NCI-H2171 (cell line): Measurements from ENCODE around the gene C16orf74.

Experiments
- DNase-seq: peaks from one replicate; lab custom pipeline; 2025; lab: John Stamatoyannopoulos, UW

Gene C16orf74

DNA sequence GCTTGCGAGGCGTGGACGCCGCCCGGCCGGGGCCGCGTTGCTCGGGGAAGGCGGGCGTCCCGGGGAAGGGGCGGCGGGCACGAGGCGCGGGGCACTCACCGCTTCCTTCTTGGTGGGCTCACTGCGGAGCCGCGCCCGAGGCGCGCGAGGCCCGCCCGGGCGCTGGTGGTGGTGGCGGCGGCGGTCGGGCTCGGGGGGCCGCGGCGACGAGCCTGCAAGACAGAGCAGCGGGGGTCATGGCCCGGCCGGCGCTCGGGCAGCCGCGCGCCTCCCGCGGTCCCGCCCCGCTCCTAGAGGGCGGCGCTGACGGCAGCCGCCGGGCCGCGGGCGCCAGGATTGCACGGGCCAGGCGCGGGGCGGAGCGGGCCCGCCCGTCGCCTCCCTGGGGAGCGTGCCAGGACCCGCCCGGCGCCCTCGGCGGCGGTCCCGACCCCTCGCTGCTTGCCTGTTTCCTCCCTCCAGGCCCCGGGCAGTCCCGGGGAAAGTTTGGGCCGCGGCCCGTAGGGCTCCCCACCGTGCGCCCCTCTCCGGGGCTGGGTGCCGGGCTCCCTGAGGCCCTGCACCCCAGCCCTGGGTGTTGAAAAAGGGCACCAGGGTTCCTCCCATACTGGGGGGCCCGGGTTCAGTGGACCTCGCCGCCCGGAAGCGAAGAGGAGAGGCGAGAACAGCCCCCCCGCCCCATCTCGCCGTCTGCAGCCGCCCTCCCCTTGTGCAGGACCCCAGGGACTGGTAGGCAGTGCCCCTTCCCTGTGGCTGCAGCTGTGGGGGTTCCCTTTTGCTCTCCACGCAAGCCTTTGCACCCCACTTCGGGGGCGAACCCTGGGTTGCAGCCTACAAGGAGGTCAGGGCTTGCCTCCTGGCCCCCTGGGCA lies at the start of gene C16orf74:
Gene C16orf74, minus strand, starts transcription at position 270 of the 871 bp plus-strand sequence. CDS start 15,879 bp downstream, outside the sequence.
- peak; percentile 40 for DNase-seq

GRCh38 chr16:85800321-85800669 lies 49.4 kb upstream of the C16orf74 start:
- no peak for DNase-seq

DNA sequence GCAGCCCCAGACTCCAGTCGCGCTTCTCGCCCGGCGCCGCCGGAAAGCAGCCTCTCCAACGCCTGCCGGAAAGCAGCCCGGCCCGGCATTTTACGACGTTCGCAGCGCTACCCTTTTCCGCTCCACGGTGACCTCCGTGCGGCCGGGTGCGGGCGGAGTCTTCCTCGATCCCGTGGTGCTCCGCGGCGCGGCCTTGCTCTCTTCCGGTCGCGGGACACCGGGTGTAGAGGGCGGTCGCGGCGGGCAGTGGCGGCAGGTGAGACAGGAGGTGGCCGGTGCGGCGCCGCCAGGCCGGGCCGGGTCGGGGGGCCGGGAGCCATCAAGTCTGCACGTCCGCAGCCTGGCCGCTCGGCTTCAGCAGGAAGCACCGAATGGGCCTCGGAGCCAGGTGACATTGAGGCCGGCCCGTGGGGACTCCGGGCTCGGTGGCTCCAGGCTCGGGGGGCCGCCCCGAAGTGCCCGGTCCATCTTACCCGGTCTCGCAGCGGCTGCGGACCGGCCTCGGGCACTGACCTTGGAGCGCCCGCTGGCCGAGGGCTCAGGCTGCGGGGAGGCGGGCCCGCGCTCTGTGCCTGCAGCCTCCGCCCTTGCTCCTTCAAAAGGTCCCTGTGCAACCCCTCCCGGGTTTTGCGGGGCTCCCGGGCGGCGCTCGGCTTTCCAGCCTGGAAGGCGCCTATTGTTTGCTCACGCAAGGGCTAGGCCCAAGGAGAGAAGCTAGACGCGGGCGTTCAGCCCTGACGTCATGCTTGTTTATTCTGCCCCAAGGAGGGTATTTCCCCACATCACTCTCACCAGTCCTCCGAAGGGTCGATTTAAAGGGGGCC lies 48.8 kb upstream of the C16orf74 start, which contains the start of the genes COX4I1 and EMC8:
Gene COX4I1, plus strand, starts transcription at position 199 of the 824 bp plus-strand sequence. CDS start 1,511 bp downstream, outside the sequence.
Gene EMC8, minus strand, starts transcription at position 48 of the 824 bp plus-strand sequence. CDS start 249 bp downstream, outside the sequence.
- peak; percentile 88 for DNase-seq

DNA sequence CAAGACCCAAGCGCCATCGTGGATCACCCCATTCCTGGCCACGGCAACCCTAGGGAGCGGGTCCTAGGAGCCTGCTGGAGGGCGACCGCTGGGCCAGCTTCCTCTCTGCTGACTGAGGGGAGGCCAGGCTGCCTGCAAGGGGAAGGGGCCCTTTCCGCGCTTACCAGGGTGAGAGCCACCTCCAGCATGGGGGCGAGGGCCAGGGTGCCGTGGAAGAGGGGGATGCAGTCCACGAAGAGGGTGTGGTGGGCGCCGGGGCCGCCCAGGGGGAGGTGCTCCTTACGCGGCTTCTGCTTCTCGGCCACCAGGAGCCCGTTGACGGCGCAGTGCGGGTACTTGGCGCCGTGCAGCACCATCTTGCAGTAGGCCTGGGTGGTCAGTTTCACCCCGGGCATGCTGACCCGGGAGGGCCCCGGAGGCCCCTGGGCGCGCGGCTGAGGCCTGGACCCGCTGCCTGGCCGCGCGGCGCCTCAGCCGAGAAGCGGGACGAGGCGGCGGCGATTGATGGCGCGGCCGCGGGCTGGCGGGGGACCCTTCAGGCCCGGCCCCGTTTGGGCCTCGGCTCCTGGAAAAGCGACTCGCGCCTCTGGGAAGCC lies 48.1 kb upstream of the C16orf74 start:
- DNase-seq, result no peak

- DNase-seq, result no peak
Observed at GRCh38 chr16:85798283-85798776, 47.4 kb upstream of the C16orf74 start.

GRCh38 chr16:85796599-85796998 lies 45.7 kb upstream of the C16orf74 start:
- DNase-seq, result no peak

- DNase-seq, result no peak
Observed at GRCh38 chr16:85796152-85796551, 45.3 kb upstream of the C16orf74 start.

GRCh38 chr16:85794696-85795095 lies 43.8 kb upstream of the C16orf74 start:
- no peak for DNase-seq

- DNase-seq, result no peak
Observed at GRCh38 chr16:85793662-85794298, 42.9 kb upstream of the C16orf74 start.

DNA sequence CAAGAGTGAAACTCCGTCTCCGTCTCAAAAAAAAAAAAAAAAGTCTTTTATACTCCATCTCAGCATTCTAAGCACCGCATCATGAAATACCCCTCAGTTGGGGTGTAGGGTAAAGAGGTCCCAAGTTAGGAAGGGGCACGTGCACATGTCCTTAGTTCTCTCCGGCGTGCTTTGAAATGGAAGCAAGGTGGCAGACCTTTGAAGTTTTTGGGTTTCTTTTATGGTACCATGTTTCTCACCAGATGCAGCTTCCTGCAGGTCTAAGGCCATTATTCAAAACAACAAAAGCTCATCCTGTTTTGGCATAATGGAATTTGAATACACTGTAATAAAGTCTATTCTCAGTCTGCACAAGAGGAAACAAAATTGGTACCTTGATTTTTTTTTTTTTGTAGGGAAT lies 38.9 kb upstream of the C16orf74 start:
- DNase-seq, result no peak

- no peak for DNase-seq
Observed at GRCh38 chr16:85788819-85789218, 37.9 kb upstream of the C16orf74 start.

- DNase-seq, result no peak
Observed at GRCh38 chr16:85785927-85786326, 35.0 kb upstream of the C16orf74 start.

DNA sequence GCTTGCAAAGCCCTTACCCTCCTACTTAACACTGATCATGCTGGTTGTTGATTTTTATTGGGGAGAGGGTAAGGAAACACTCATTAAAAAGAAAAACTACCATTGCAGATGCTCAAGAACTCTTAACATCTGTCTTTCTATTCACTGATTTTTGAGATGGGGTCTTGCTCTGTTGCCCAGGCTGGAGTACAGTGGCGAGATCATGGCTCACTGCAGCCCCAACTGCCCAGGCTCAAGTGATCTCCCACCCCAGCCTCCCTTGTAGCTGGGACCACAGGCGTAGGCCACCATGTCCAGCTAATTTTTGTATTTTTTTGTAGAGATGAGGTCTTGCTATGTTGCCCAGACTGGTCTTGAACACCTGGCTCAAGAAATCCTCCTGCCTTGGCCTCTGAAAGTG lies 33.9 kb upstream of the C16orf74 start:
- no peak for DNase-seq

- no peak for DNase-seq
Observed at GRCh38 chr16:85783441-85783840, 32.5 kb upstream of the C16orf74 start.

DNA sequence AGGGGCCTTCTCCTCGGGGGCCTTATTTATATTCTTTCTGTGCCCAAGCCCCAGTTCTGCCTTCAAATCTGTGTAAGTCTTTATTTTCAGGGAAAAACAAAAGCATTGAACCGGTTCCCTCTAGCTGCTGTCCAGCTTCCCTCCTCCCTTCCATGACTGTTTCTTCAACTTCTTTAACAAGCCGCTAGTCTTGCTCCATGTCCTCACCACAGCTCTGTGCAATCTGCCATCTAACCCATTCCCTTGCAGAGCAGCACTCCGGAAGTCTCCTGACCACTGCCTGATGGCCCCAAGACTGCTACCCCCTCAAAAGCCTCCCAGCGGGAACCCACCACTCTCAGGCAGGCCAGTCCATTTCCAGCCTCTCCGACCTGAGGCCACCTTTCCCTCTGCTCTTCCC lies 31.6 kb upstream of the C16orf74 start:
- DNase-seq, result no peak

DNA sequence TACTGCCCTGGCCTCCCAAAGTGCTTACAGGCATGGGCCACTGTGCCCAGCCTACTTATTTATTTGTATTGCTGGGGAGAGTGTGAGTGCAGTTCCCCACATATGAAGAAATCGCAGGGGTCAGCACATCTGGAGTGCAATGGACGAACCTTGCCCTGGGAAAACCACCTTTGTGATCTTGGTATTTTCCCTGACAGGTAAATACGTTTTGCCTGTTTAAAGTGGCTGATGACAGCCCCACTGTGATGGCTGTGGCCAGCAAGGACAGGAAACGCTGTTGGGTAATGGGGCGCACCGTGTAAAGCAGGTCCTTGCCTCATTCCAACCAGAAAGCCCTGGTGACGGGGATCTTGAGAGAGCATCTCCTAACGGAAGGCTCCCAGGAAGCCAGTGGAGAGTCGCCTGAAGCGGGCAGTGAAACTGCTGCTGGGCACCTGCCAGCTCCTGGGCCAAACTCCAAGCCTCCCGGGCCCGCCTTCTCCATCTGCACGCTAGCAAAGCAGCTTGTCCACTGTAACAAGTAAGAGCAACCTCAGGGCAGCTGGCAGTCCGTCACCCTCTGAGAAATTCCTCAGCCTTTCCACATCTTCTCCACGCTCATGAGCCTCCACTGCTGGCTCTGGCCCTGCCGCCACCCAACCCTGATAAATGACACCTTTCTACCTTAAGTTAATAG lies 30.9 kb upstream of the C16orf74 start:
- no peak for DNase-seq

DNA sequence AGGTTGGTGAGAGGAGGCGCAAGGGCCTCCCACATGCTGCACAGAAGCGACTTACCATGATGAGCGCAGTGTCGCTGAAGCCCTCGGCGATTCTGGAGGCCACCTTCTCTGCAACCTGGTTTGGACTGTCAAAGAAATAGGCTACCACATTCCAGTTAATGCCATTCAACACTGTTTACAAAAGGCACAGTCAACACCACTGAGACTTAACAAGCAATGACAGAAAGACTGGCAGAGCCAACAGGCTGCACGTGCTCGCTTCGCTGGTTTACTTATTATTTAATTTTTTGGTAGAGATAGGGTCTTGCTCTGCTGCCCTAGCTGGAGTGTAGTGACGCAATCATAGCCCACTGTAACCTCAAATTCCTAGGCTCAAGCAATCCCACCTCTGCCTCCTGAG lies 30.3 kb upstream of the C16orf74 start:
- DNase-seq, result no peak

DNA sequence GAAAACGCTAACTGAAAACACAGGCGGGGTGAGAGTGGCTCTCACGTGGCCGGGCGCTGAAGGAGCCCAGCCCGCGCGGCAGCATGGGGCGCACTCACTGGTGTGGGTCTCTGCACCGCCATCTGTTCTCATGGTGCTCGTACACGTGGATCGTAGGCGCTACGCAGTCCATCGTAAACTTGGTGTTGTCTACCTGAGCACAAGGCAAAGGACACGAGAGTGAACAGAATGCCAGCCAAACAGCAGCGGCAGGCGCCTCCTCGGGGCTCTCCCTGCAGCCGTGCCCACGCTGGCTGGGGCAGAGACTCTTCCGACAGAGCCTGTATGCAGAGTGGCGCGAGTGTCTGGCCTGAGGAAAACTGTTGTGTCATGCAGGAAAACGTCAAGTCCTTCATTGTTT lies 29.4 kb upstream of the C16orf74 start:
- no peak for DNase-seq

DNA sequence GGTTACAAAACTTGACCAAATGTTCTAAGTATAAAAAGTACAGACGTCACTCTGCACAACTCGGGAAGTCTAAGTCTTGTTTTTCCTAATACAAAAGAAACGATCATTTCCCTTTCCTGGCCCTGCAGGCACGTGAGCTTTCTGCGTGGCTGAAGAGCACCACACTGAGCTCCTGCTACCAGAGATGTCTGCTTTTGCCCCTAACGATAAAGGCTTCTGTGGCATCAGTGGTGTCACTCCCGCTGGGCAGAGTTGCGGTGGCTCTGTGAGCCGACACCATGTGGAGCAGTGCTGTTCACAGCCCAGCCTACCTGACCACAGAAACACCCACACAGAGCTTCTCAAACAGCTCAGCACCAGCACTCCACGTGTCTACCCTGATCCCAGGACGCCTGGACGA lies 28.0 kb upstream of the C16orf74 start:
- no peak for DNase-seq

- DNase-seq, result no peak
Observed at GRCh38 chr16:85777583-85778310, 26.9 kb upstream of the C16orf74 start.
